K562 (cell line): ENCODE data around the gene EPB41L4A. TPM values are rescaled to one million over a fixed set of nuclear protein-coding genes. Genes with fewer than 3 reads are reported as not detected.

Source experiments
- ATAC-seq: fragments of 200-7000 bp; cut with Tn5 transposase; 3 replicates; pipeline ENCODE4 v1.9.1; 2020; ENCODE audit warnings: moderate library complexity
- BruUV-seq: library from RNA; stranded (reverse); fragments of 400-500 nt; replicated peaks from 2 replicates; lab custom pipeline; 2021; lab: Mats Ljungman, UMichigan
- CTCF ChIA-PET: fragments of 300-600 bp; formaldehyde crosslinking; extraction: SDS; loops from one replicate; lab custom pipeline; 2021; ENCODE audit warnings: low intra/inter-chr PET ratio; lab: Yijun Ruan, JAX
- POLR2A ChIA-PET: fragments of 300-600, 350-650 bp; sonication (Branson Sonifier 250); formaldehyde crosslinking; extraction: SDS; loops from one replicate; lab custom pipeline; 2021; ENCODE audit warnings: antibody characterized with exemption, inconsistent platforms; lab: Yijun Ruan, JAX
- DNase-seq, 4 experiments: peaks; one replicate each; pipeline versions ENCODE4 v3.0.0 to v3.0.0-alpha.2; 2011 to 2018; ENCODE audit warnings: low spot score in 3 of 4, mixed read lengths in 3 of 4; ENCODE audit errors: extremely low read depth in 1 of 4
- FAIRE-seq: peaks from 2 replicates; lab custom pipeline; 2011; peaks lifted over from hg19 to GRCh38; lab: Jason Lieb, UNC
- H2AFZ ChIP-seq: 2 replicates; pipeline ENCODE4 v1.6.0; 2011; ENCODE audit warnings: low read depth, low read length, control low read depth, inconsistent platforms
- H3K27ac ChIP-seq: fragments of 200-600 bp; 3 replicates; pipeline ENCODE4 v1.8.0; 2011; ENCODE audit warnings: low read depth, mild to moderate bottlenecking, control low read depth, inconsistent platforms, low read length, moderate library complexity, mixed read lengths; ENCODE audit errors: extremely low read depth
- H3K27me3 ChIP-seq, 2 experiments: fragments of 300-600 bp in 1 of 2; 2 replicates in 1 of 2; 3 replicates in 1 of 2; pipeline versions ENCODE4 v1.6.0 to v1.8.0; 2011; ENCODE audit warnings: inconsistent platforms in 2 of 2, low read length in 2 of 2, mild to moderate bottlenecking in 1 of 2, mixed read lengths in 1 of 2, moderate library complexity in 1 of 2; ENCODE audit not compliant: control insufficient read depth in 2 of 2, insufficient read depth in 2 of 2
- H3K36me3 ChIP-seq: fragments of 300-600 bp; 3 replicates; pipeline ENCODE4 v1.8.0; 2011; ENCODE audit warnings: mild to moderate bottlenecking, low read length, inconsistent platforms; ENCODE audit not compliant: control insufficient read depth, insufficient read depth
- H3K4me1 ChIP-seq, 2 experiments: fragments of 200-600 bp in 1 of 2; replicated peaks in 1 of 2; 2 replicates in 1 of 2; 3 replicates in 1 of 2; pipeline versions ENCODE4 v1.5.1 to v1.8.0; 2011; ENCODE audit warnings: inconsistent platforms in 2 of 2, low read length in 2 of 2, mild to moderate bottlenecking in 1 of 2, mixed read lengths in 1 of 2, moderate library complexity in 1 of 2; ENCODE audit not compliant: control insufficient read depth in 2 of 2, insufficient read depth in 2 of 2
- H3K4me2 ChIP-seq: 2 replicates; pipeline ENCODE4 v1.6.1; 2011; ENCODE audit warnings: low read length, control low read depth, inconsistent platforms, mixed read lengths; ENCODE audit not compliant: insufficient read depth
- H3K4me3 ChIP-seq: fragments of 200-600 bp; sonication (generic), shearing (Covaris generic); 2 replicates; pipeline ENCODE4 v1.5.1; 2016; ENCODE audit warnings: control low read depth, inconsistent platforms
- H3K79me2 ChIP-seq: fragments of 200-600 bp; 3 replicates; pipeline ENCODE4 v1.8.0; 2011; ENCODE audit warnings: low read length, inconsistent platforms; ENCODE audit not compliant: control insufficient read depth, insufficient read depth
- H3K9ac ChIP-seq, 2 experiments: 2 replicates each; pipeline versions ENCODE4 v1.6.0 to v1.6.1; 2011; ENCODE audit warnings: low read depth in 2 of 2, low read length in 2 of 2, control low read depth in 1 of 2, inconsistent platforms in 1 of 2, mild to moderate bottlenecking in 1 of 2, mixed read lengths in 1 of 2; ENCODE audit not compliant: insufficient read depth in 1 of 2
- H3K9me1 ChIP-seq: one replicate; pipeline ENCODE4 v1.6.0; 2011; ENCODE audit warnings: inconsistent platforms, mild to moderate bottlenecking, low read length, moderate library complexity; ENCODE audit not compliant: control insufficient read depth, insufficient read depth
- H3K9me3 ChIP-seq: replicated peaks from 2 replicates; pipeline ENCODE4 v1.5.1; 2011; ENCODE audit warnings: low read depth, low read length, inconsistent platforms; ENCODE audit not compliant: control insufficient read depth, insufficient read depth
- H4K20me1 ChIP-seq: replicated peaks from 2 replicates; pipeline ENCODE4 v1.6.1; 2011; ENCODE audit warnings: low read length, inconsistent platforms, mixed read lengths; ENCODE audit not compliant: control insufficient read depth, insufficient read depth
- FOXK1 ChIP-seq: sonication (generic); formaldehyde crosslinking; IDR thresholded peaks from 2 replicates; pipeline ENCODE4 v1.8.0; 2022; ENCODE audit warnings: missing genetic modification reagents, mild to moderate bottlenecking, borderline replicate concordance
- PHB2 ChIP-seq: fragments of 450-650 bp; IDR thresholded peaks from 2 replicates; pipeline ENCODE4 v1.6.1; 2017; ENCODE audit warnings: low read depth
- POLR2A ChIP-seq: fragments of 450-650 bp; conservative IDR thresholded peaks from 2 replicates; pipeline ENCODE4 v1.6.1; 2016
- POLR2B ChIP-seq: fragments of 450-650 bp; IDR thresholded peaks from 2 replicates; pipeline ENCODE4 v1.6.1; 2018; ENCODE audit warnings: low read depth; ENCODE audit not compliant: partially characterized antibody
- RBM39 ChIP-seq: fragments of 200-400 bp; formaldehyde crosslinking; optimal IDR thresholded peaks from 2 replicates; pipeline ENCODE3; 2018; ENCODE audit warnings: low read depth, low read length
- RFX1 ChIP-seq: fragments of 450-650 bp; IDR thresholded peaks from 2 replicates; pipeline ENCODE4 v1.6.1; 2016; ENCODE audit warnings: mild to moderate bottlenecking, moderate library complexity
- SIX5 ChIP-seq, 2 experiments: IDR thresholded peaks; 2 replicates each; pipeline ENCODE4 v1.6.1; 2011; ENCODE audit warnings: low read length in 2 of 2, borderline replicate concordance in 1 of 2, low read depth in 1 of 2, mild to moderate bottlenecking in 1 of 2, moderate library complexity in 1 of 2; ENCODE audit not compliant: insufficient read depth in 1 of 2
- ZNF140 ChIP-seq: fragments of 250-450 bp; sonication (Bioruptor Pico); IDR thresholded peaks from 2 replicates; pipeline ENCODE4 v1.8.0; 2021; ENCODE audit warnings: moderate library complexity, mild to moderate bottlenecking, inconsistent platforms
- ZNF143 ChIP-seq: sonication (generic); formaldehyde crosslinking; IDR thresholded peaks from 2 replicates; pipeline ENCODE4 v1.9.0; 2022; ENCODE audit warnings: mild to moderate bottlenecking, missing genetic modification reagents
- ZNF224 ChIP-seq: sonication (generic); formaldehyde crosslinking; IDR thresholded peaks from 2 replicates; pipeline ENCODE4 v1.8.0; 2022; ENCODE audit warnings: mild to moderate bottlenecking, missing genetic modification reagents
- ZNF584 ChIP-seq: fragments of 200-800 bp; sonication (Bioruptor generic); IDR thresholded peaks from 2 replicates; pipeline ENCODE4 v1.6.1; 2016; ENCODE audit warnings: low read depth, mild to moderate bottlenecking, missing genetic modification characterization, missing compliant biosample characterization
- ZNF639 ChIP-seq, 2 experiments: fragments of 200-800 bp in 1 of 2; sonication (Bioruptor generic) in 1 of 2; sonication (generic) in 1 of 2; formaldehyde crosslinking in 1 of 2; IDR thresholded peaks in 1 of 2; conservative IDR thresholded peaks in 1 of 2; 2 replicates each; pipeline versions ENCODE4 v1.5.0 to v1.6.1; 2016 to 2020; ENCODE audit warnings: missing compliant biosample characterization in 1 of 2, missing genetic modification characterization in 1 of 2, missing genetic modification reagents in 1 of 2
- WGBS: fragments of 100-300 bp; shearing (Covaris generic); methylation state at CpG from one replicate; pipeline ENCODE4 v1.1.6; 2016; ENCODE audit warnings: low coverage, mixed read lengths; ENCODE audit not compliant: insufficient coverage; ENCODE audit errors: missing lambda C conversion rate; 5-methylcytosine and 5-hydroxymethylcytosine counted together
- in situ Hi-C: fragments of 300-500 bp; cut with MboI; formaldehyde crosslinking; loops from 4 replicates; pipeline ENCODE4 v1.15.0; 2018; ENCODE audit warnings: inconsistent platforms, mixed read lengths
- intact Hi-C: fragments of 100-400 bp; cut with micrococcal nuclease; formaldehyde crosslinking; loops from 2 replicates; pipeline ENCODE4 v1.14.2; 2022
- polyA plus RNA-seq, 8 experiments: library from polyadenylated mRNA; depleted of rRNA in 4 of 8; stranded (reverse) in 5 of 8; unstranded in 3 of 8; fragments of >200 nt; fragmentation: Nextera tagmentation in 2 of 8; fragmentation: Illumina TruSeq in 1 of 8; extraction: Ambion mirVana in 2 of 8; extraction: Trizol in 1 of 8; gene quantifications; 2 replicates each; pipeline versions ENCODE4 v1.2.1 to v1.2.3, GENCODE V29; 2011 to 2014; ENCODE audit warnings: inconsistent platforms in 1 of 8, missing spikeins in 1 of 8
- total RNA-seq, 7 experiments: library from RNA; depleted of rRNA in 6 of 7; stranded (reverse); fragments of >200 nt in 6 of 7; fragmentation: Illumina TruSeq in 2 of 7; extraction: Trizol in 2 of 7; gene quantifications; 2 replicates each; pipeline versions ENCODE4 v1.2.1 to v1.2.3, GENCODE V29; 2011 to 2021; ENCODE audit warnings: low replicate concordance in 1 of 7
- TF ChIP-seq, protein P1 (sequence below): fragments of 450-650 bp; formaldehyde crosslinking; IDR thresholded peaks from 2 replicates; pipeline ENCODE4 v1.4.0; 2022; ENCODE audit warnings: missing genetic modification characterization
- TF ChIP-seq, protein P2 (sequence below): conservative IDR thresholded peaks from 2 replicates; pipeline ENCODE4 v1.6.1; 2011; ENCODE audit warnings: low read depth, mild to moderate bottlenecking, low read length; ENCODE audit not compliant: control insufficient read depth

Gene EPB41L4A
- total and polyA plus RNA-seq, 9 of the 15 experiments (the other 6 are each of a cell fraction or from before 2014, with no cell fraction given), result 0.04 to 0.35 (median 0.12) TPM; not detected in 3

- Histone ChIP-seq H3K4me1 (no peaks in the 10 kb centered on the region), H3K4me3 (no peak overlapping the region), H3K4me2 (no peak overlapping the region), H3K9me3 (no peaks in the 10 kb centered on the region), H3K9me1 (no peaks in the 10 kb centered on the region), H3K79me2 (no peaks in the 10 kb centered on the region), H3K27ac (no peak overlapping the region), H2AFZ (no peak overlapping the region), H3K9ac (no peak overlapping the region), H4K20me1 (no peaks in the 10 kb centered on the region), H3K27me3 (no peaks in the 10 kb centered on the region), H3K36me3 (no peaks in the 10 kb centered on the region)
- ChIA-PET CTCF (no interaction called here), POLR2A (no interaction called here)
- TF ChIP-seq, protein P1, sequence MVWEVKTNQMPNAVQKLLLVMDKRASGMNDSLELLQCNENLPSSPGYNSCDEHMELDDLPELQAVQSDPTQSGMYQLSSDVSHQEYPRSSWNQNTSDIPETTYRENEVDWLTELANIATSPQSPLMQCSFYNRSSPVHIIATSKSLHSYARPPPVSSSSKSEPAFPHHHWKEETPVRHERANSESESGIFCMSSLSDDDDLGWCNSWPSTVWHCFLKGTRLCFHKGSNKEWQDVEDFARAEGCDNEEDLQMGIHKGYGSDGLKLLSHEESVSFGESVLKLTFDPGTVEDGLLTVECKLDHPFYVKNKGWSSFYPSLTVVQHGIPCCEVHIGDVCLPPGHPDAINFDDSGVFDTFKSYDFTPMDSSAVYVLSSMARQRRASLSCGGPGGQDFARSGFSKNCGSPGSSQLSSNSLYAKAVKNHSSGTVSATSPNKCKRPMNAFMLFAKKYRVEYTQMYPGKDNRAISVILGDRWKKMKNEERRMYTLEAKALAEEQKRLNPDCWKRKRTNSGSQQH (CRISPR knock-in tag), result no peak
- TF ChIP-seq ZNF584 (CRISPR knock-in tag) (no peak), ZNF639 (CRISPR knock-in tag; conservative IDR thresholded peaks at IDR 0.05 in 1 of 2, IDR thresholded peaks at IDR 0.05 in 1 of 2) (no peak), ZNF143 (CRISPR knock-in tag) (no peak), FOXK1 (no peak), RFX1 (no peak), ZNF224 (CRISPR knock-in tag) (no peak), RBM39 (no peak), PHB2 (no peak), SIX5 (IDR thresholded peaks at IDR 0.05; ENCODE audit: borderline replicate concordance in 1 of 2, insufficient read depth in 1 of 2, low read depth in 1 of 2, low read length in 2 of 2) (no peak), POLR2A (no peak), POLR2B (no peak), ZNF140 (CRISPR knock-in tag) (no peak)
- TF ChIP-seq, protein P2, sequence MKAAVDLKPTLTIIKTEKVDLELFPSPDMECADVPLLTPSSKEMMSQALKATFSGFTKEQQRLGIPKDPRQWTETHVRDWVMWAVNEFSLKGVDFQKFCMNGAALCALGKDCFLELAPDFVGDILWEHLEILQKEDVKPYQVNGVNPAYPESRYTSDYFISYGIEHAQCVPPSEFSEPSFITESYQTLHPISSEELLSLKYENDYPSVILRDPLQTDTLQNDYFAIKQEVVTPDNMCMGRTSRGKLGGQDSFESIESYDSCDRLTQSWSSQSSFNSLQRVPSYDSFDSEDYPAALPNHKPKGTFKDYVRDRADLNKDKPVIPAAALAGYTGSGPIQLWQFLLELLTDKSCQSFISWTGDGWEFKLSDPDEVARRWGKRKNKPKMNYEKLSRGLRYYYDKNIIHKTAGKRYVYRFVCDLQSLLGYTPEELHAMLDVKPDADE, result no peak
- in situ Hi-C loops, result no loop called here
- intact Hi-C loops, result no loop called here
- FAIRE-seq (no peak), ATAC-seq (no peak), DNase-seq (no peak)
- BruUV-seq, result no TSS peak
- 3% methylated on average over 3 of the region's 3 CpGs for WGBS
These were observed 72.5 kb downstream of the EPB41L4A start for GRCh38 chr5:112346411-112347044.
